Measurements from ENCODE around the gene CDC42.

DNA sequence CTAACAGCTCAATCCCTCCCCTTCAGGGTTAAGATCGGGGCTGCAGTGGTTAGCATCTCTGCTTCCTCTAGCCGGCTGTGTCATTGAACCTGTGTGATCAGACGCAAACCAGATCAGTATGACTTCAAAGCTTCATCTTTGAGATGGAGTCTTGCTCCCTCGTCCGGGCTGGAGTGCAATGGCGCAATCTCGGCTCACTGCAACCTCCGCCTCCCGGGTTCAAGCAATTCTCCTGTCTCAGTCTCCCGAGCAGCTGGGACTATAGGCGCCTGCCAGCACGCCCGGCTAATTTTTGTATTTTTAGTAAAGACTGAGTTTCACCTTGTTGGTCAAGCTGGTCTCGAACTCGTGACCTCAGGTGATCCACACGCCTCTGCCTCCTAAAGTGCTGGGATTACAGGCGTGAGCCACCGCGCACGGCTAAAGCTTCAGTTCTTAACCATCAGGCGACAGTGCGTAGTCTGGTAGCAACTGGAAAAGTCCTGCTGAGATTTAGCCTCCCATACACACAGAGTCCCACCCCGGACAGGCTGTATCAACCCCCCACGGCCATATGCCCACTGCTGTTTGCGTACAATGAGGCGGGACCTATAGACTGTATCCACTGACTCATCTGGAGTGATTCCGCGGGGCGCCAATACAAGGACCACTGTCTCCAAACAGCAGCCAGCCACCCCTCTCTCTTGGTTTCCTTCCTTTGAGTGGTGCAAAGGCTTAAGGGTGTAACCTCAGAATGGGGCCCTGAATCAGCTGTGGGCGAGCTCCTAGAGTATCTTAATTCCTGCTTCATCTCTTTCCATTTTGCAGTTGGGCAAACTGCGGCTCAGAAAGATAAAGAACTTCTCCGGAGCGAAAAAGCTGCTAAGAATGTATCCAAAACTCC lies 27.8 kb upstream of the CDC42 start:
- TF ChIP-seq, protein P1, sequence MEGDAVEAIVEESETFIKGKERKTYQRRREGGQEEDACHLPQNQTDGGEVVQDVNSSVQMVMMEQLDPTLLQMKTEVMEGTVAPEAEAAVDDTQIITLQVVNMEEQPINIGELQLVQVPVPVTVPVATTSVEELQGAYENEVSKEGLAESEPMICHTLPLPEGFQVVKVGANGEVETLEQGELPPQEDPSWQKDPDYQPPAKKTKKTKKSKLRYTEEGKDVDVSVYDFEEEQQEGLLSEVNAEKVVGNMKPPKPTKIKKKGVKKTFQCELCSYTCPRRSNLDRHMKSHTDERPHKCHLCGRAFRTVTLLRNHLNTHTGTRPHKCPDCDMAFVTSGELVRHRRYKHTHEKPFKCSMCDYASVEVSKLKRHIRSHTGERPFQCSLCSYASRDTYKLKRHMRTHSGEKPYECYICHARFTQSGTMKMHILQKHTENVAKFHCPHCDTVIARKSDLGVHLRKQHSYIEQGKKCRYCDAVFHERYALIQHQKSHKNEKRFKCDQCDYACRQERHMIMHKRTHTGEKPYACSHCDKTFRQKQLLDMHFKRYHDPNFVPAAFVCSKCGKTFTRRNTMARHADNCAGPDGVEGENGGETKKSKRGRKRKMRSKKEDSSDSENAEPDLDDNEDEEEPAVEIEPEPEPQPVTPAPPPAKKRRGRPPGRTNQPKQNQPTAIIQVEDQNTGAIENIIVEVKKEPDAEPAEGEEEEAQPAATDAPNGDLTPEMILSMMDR (IDR thresholded peaks at IDR 0.05; ENCODE audit: low read depth, low read length) = peak; percentile 18; the same call in 1 of the 2 replicates
- TF ChIP-seq EZH2phosphoT487 (IDR thresholded peaks at IDR 0.05; ENCODE audit: low read depth) = no peak

Measured in OCI-LY3 (cell line).